ENCODE data around the gene OSBPL3.

Gene OSBPL3

DNA sequence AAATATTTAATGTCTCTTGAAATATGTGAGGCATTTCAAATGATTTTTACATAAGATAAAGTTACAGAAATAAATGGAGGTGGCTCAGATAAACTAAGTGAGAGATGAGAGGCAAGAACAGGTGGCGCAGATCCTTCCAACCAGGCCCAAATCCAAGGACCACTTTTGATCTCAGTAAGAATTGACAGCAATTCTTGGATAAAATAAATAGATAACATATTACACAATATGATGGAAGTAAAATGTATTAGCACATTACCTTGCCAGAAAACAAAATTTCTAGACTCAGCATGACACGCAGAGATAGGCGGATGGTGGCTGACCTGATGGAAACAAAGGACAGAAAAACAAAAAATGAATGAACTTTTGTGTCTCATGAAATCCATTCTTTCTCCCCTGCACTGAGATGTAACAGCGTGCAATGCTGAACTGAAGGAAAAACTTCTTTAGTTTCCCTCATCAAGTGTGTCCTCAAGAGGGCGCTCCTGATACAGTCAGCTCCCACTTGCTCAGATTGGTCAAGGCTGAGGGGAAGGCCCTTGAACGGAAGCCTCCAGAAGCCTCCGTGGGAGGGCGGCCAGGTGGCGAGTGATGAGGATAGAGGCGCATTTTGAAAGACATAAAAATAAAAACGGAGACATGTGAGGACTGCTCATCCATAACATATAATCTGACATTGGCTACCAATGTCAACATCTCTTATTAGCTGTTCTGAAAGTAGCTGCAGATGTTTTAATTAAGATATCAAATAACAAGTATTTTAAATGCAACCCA lies 159.9 kb downstream of the OSBPL3 start:
- Histone ChIP-seq H3K27me3 (ENCODE audit: control insufficient read depth in 1 of 2, insufficient read depth in 2 of 2, low read length in 2 of 2) (no peaks in the 10 kb centered on the region), H3K9me3 (ENCODE audit: control insufficient read depth in 2 of 2, low read length in 2 of 2) (no peaks in the 10 kb centered on the region), H3K4me3 (ENCODE audit: low read length in 2 of 2) (no peak overlapping the region), H3K4me1 (ENCODE audit: control insufficient read depth, insufficient read depth, low read length) (no peaks in the 10 kb centered on the region), H3K36me3 (ENCODE audit: control insufficient read depth in 2 of 2, insufficient read depth in 2 of 2, low read length in 2 of 2) (no peaks in the 10 kb centered on the region), H3K27ac (ENCODE audit: low read length) (no peak overlapping the region), H3K9ac (ENCODE audit: low read length in 2 of 2) (no peak overlapping the region)

GRCh38 chr7:24817339-24817738 lies 162.6 kb downstream of the OSBPL3 start:
- H3K9ac ChIP-seq (ENCODE audit: low read length in 2 of 2): no peak overlapping the region
- H3K27me3 ChIP-seq (ENCODE audit: control insufficient read depth in 1 of 2, insufficient read depth in 2 of 2, low read length in 2 of 2): no peaks in the 10 kb centered on the region
- no peaks in the 10 kb centered on the region for H3K36me3 ChIP-seq (ENCODE audit: control insufficient read depth in 2 of 2, insufficient read depth in 2 of 2, low read length in 2 of 2)
- H3K27ac ChIP-seq (ENCODE audit: low read length): no peak overlapping the region
- H3K4me3 ChIP-seq (ENCODE audit: low read length in 2 of 2): no peak overlapping the region
- H3K4me1 ChIP-seq (ENCODE audit: control insufficient read depth, insufficient read depth, low read length): no peaks in the 10 kb centered on the region
- H3K9me3 ChIP-seq (ENCODE audit: control insufficient read depth in 2 of 2, low read length in 2 of 2): no peaks in the 10 kb centered on the region

- H3K36me3 ChIP-seq (ENCODE audit: control insufficient read depth in 2 of 2, insufficient read depth in 2 of 2, low read length in 2 of 2): no peaks in the 10 kb centered on the region
- no peak overlapping the region for H3K4me3 ChIP-seq (ENCODE audit: low read length in 2 of 2)
- H3K9ac ChIP-seq (ENCODE audit: low read length in 2 of 2): no peak overlapping the region
- H3K4me1 ChIP-seq (ENCODE audit: control insufficient read depth, insufficient read depth, low read length): no peaks in the 10 kb centered on the region
- no peak overlapping the region for H3K27ac ChIP-seq (ENCODE audit: low read length)
- no peaks in the 10 kb centered on the region for H3K9me3 ChIP-seq (ENCODE audit: control insufficient read depth in 2 of 2, low read length in 2 of 2)
- H3K27me3 ChIP-seq (ENCODE audit: control insufficient read depth in 1 of 2, insufficient read depth in 2 of 2, low read length in 2 of 2): no peaks in the 10 kb centered on the region
These were observed 163.1 kb downstream of the OSBPL3 start for GRCh38 chr7:24816868-24817267.

DNA sequence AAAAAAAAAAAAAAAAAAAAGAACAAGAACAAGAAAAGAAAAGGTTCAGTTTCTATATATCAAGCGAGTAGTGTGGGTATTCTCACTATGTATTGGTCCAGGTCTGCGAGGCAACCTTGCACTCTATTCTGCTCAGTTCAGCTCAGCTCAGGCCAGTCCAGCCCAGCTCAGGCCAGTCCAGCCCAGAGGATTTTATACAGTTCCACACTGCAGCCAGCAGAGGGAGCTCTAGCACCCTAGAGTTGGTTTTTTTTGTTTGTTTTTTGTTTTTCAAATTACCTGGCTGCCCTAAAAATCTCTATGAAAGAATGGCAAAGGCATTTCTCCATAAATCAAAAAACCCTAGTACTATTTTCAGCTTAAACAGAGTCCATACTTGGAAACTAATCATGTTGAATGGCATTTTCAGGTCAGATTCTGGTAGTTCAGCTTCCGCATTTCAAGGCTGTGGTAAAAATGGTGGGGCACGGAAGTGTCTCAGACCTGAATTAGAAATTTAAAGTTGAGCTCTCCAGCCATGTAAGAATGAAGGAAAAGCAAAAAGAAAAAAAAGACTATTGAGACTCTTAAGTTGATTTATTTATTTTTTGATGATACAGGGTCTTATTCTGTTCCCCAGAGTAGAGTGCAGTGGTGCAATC lies 167.6 kb downstream of the OSBPL3 start:
- no peaks in the 10 kb centered on the region for H3K4me1 ChIP-seq (ENCODE audit: control insufficient read depth, insufficient read depth, low read length)

DNA sequence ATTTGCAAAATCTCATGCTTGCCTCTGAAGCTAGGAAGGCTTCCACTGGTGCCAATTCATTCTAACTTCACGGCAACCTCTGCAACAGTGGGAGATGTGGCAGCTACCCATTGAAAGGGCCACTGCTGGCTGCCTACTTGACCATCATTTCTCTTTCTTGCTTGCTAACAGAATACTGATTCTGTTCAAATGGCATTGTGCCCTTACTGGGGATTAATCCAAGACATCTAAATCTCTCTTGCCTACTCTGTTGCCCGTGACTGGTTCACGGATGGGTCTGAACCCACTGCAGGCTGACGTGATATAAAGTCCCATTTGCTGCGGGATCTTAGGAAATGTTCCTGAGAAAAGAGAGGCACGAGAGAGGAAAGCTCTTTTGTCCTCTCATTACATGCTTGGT lies 171.5 kb downstream of the OSBPL3 start:
- Histone ChIP-seq H3K36me3 (ENCODE audit: control insufficient read depth in 2 of 2, insufficient read depth in 2 of 2, low read length in 2 of 2) (no peaks in the 10 kb centered on the region), H3K9me3 (ENCODE audit: control insufficient read depth in 2 of 2, low read length in 2 of 2) (no peaks in the 10 kb centered on the region), H3K27ac (ENCODE audit: low read length) (no peak overlapping the region), H3K9ac (ENCODE audit: low read length in 2 of 2) (no peak overlapping the region), H3K4me1 (ENCODE audit: control insufficient read depth, insufficient read depth, low read length) (no peaks in the 10 kb centered on the region), H3K27me3 (ENCODE audit: control insufficient read depth in 1 of 2, insufficient read depth in 2 of 2, low read length in 2 of 2) (no peaks in the 10 kb centered on the region), H3K4me3 (ENCODE audit: low read length in 2 of 2) (no peak overlapping the region)

More for the DNA sequence above, 167.6 kb downstream of the OSBPL3 start:
- H3K36me3 ChIP-seq (ENCODE audit: control insufficient read depth in 2 of 2, insufficient read depth in 2 of 2, low read length in 2 of 2): no peaks in the 10 kb centered on the region
- H3K27ac ChIP-seq (ENCODE audit: low read length): no peak overlapping the region
- H3K9ac ChIP-seq (ENCODE audit: low read length in 2 of 2): no peak overlapping the region
- no peaks in the 10 kb centered on the region for H3K9me3 ChIP-seq (ENCODE audit: control insufficient read depth in 2 of 2, low read length in 2 of 2)
- no peak overlapping the region for H3K4me3 ChIP-seq (ENCODE audit: low read length in 2 of 2)
- H3K27me3 ChIP-seq (ENCODE audit: control insufficient read depth in 1 of 2, insufficient read depth in 2 of 2, low read length in 2 of 2): no peaks in the 10 kb centered on the region

DNA sequence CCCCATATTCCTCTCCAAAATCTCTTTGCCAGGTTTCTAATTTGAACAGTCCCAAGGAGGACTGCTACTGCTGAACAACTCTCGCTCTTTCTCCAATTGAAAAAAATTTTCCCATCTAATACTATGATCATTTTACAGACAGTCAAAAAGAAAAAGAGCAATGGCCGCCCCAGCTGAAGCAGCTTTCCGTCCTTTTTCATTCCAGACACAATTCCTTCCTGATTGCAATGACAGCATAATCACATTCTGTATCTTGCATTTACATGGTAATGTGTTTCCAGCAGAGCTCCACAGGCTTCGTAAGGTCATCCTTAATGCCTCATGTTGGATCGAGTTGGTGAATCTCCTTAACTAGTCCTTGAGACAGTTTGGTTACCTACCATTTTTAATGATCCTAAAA lies 177.7 kb downstream of the OSBPL3 start:
- Histone ChIP-seq H3K4me3 (ENCODE audit: low read length in 2 of 2) (no peak overlapping the region), H3K4me1 (ENCODE audit: control insufficient read depth, insufficient read depth, low read length) (no peaks in the 10 kb centered on the region), H3K9me3 (ENCODE audit: control insufficient read depth in 2 of 2, low read length in 2 of 2) (no peaks in the 10 kb centered on the region), H3K9ac (ENCODE audit: low read length in 2 of 2) (no peak overlapping the region), H3K27ac (ENCODE audit: low read length) (no peak overlapping the region), H3K27me3 (ENCODE audit: control insufficient read depth in 1 of 2, insufficient read depth in 2 of 2, low read length in 2 of 2) (no peaks in the 10 kb centered on the region), H3K36me3 (ENCODE audit: control insufficient read depth in 2 of 2, insufficient read depth in 2 of 2, low read length in 2 of 2) (no peaks in the 10 kb centered on the region)

- no peaks in the 10 kb centered on the region for H3K27me3 ChIP-seq (ENCODE audit: control insufficient read depth in 1 of 2, insufficient read depth in 2 of 2, low read length in 2 of 2)
- H3K4me1 ChIP-seq (ENCODE audit: control insufficient read depth, insufficient read depth, low read length): no peaks in the 10 kb centered on the region
- no peak overlapping the region for H3K4me3 ChIP-seq (ENCODE audit: low read length in 2 of 2)
- H3K27ac ChIP-seq (ENCODE audit: low read length): no peak overlapping the region
- H3K9me3 ChIP-seq (ENCODE audit: control insufficient read depth in 2 of 2, low read length in 2 of 2): no peaks in the 10 kb centered on the region
- no peak overlapping the region for H3K9ac ChIP-seq (ENCODE audit: low read length in 2 of 2)
- H3K36me3 ChIP-seq (ENCODE audit: control insufficient read depth in 2 of 2, insufficient read depth in 2 of 2, low read length in 2 of 2): no peaks in the 10 kb centered on the region
These were observed 178.1 kb downstream of the OSBPL3 start for GRCh38 chr7:24801883-24802282.

DNA sequence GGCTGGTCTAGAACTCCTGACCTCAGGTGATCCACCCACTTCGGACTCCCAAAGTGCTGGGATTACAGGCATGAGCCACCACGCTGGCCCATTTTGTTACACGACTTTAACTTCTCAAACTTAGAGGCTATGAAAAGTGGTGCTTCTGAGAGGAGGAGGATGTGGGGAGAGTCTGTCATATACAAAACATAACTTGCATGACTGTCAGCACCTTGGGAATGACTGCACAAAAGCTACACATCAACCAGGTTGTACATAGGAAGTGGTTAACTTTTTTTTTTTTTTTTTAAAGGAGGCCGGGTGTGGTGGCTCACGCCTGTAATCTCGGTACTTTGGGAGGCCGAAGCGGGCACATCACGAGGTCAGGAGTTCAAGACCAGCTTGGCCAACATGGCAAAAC lies 179.3 kb downstream of the OSBPL3 start:
- H3K4me3 ChIP-seq (ENCODE audit: low read length in 2 of 2): no peak overlapping the region
- no peaks in the 10 kb centered on the region for H3K9me3 ChIP-seq (ENCODE audit: control insufficient read depth in 2 of 2, low read length in 2 of 2)
- H3K27me3 ChIP-seq (ENCODE audit: control insufficient read depth in 1 of 2, insufficient read depth in 2 of 2, low read length in 2 of 2): no peaks in the 10 kb centered on the region
- H3K9ac ChIP-seq (ENCODE audit: low read length in 2 of 2): no peak overlapping the region
- no peaks in the 10 kb centered on the region for H3K36me3 ChIP-seq (ENCODE audit: control insufficient read depth in 2 of 2, insufficient read depth in 2 of 2, low read length in 2 of 2)
- H3K4me1 ChIP-seq (ENCODE audit: control insufficient read depth, insufficient read depth, low read length): no peaks in the 10 kb centered on the region
- H3K27ac ChIP-seq (ENCODE audit: low read length): no peak overlapping the region

DNA sequence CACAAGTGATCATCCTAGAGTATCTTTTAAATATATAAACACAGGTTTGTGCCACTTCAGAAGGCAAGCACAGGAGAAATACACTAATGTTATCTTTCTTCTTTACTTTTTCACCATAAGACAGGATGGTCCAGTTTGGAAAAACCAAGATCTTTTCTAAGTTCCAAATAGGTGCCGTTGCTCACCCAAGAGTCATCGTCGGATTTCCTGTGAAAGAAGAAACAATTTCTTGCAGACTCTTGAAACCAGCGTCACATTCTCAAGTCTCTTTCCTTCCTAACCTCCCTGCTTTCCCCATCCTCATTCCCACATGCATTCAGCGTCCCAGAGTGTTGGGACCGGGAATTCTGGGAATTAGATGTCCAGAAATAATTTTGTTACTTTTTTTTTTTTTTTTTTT lies 179.9 kb downstream of the OSBPL3 start:
- Histone ChIP-seq H3K27me3 (ENCODE audit: control insufficient read depth in 1 of 2, insufficient read depth in 2 of 2, low read length in 2 of 2) (no peaks in the 10 kb centered on the region), H3K9ac (ENCODE audit: low read length in 2 of 2) (no peak overlapping the region), H3K9me3 (ENCODE audit: control insufficient read depth in 2 of 2, low read length in 2 of 2) (no peaks in the 10 kb centered on the region), H3K4me1 (ENCODE audit: control insufficient read depth, insufficient read depth, low read length) (no peaks in the 10 kb centered on the region), H3K27ac (ENCODE audit: low read length) (no peak overlapping the region), H3K4me3 (ENCODE audit: low read length in 2 of 2) (no peak overlapping the region), H3K36me3 (ENCODE audit: control insufficient read depth in 2 of 2, insufficient read depth in 2 of 2, low read length in 2 of 2) (no peaks in the 10 kb centered on the region)

DNA sequence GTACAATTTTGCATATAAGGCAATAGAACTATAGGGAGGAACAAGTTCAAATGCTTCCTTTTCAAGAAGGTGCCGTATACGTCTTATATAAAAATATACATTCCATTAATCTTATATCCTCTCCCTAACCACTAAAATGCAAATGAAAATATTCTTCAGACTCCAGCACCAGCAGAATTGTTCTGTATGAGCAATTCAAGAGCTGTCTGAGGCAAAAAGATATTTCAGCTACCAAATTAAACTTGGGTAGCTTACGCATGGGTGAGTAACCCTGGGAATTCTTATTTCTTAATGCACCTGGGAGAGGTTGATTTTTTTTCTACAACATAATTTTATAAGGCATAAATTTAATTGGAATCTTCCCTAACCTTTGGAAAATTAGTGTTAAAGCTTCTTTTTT lies 180.5 kb downstream of the OSBPL3 start:
- H3K4me1 ChIP-seq (ENCODE audit: control insufficient read depth, insufficient read depth, low read length): no peaks in the 10 kb centered on the region
- H3K27me3 ChIP-seq (ENCODE audit: control insufficient read depth in 1 of 2, insufficient read depth in 2 of 2, low read length in 2 of 2): no peaks in the 10 kb centered on the region
- H3K9ac ChIP-seq (ENCODE audit: low read length in 2 of 2): no peak overlapping the region
- H3K4me3 ChIP-seq (ENCODE audit: low read length in 2 of 2): no peak overlapping the region
- no peak overlapping the region for H3K27ac ChIP-seq (ENCODE audit: low read length)
- no peaks in the 10 kb centered on the region for H3K9me3 ChIP-seq (ENCODE audit: control insufficient read depth in 2 of 2, low read length in 2 of 2)
- H3K36me3 ChIP-seq (ENCODE audit: control insufficient read depth in 2 of 2, insufficient read depth in 2 of 2, low read length in 2 of 2): no peaks in the 10 kb centered on the region

- no peak overlapping the region for H3K4me3 ChIP-seq (ENCODE audit: low read length in 2 of 2)
- no peaks in the 10 kb centered on the region for H3K36me3 ChIP-seq (ENCODE audit: control insufficient read depth in 2 of 2, insufficient read depth in 2 of 2, low read length in 2 of 2)
- H3K9ac ChIP-seq (ENCODE audit: low read length in 2 of 2): no peak overlapping the region
- H3K27me3 ChIP-seq (ENCODE audit: control insufficient read depth in 1 of 2, insufficient read depth in 2 of 2, low read length in 2 of 2): no peaks in the 10 kb centered on the region
- no peaks in the 10 kb centered on the region for H3K9me3 ChIP-seq (ENCODE audit: control insufficient read depth in 2 of 2, low read length in 2 of 2)
- no peaks in the 10 kb centered on the region for H3K4me1 ChIP-seq (ENCODE audit: control insufficient read depth, insufficient read depth, low read length)
- H3K27ac ChIP-seq (ENCODE audit: low read length): no peak overlapping the region
These were observed 181.7 kb downstream of the OSBPL3 start for GRCh38 chr7:24798261-24798660.

All from stomach smooth muscle (tissue), 2 donors.